GM19468 (cell line): ENCODE results near the gene UNC5CL.

ENCODE experiments used
- ATAC-seq: cut with Tn5 transposase; IDR thresholded peaks from one replicate; pipeline ENCODE4 v1.9.1; 2021; ENCODE audit warnings: mild to moderate bottlenecking, moderate library complexity, moderate number of reproducible peaks; ENCODE audit not compliant: unreplicated experiment; ENCODE audit errors: extremely low read depth

The UNC5CL gene

DNA sequence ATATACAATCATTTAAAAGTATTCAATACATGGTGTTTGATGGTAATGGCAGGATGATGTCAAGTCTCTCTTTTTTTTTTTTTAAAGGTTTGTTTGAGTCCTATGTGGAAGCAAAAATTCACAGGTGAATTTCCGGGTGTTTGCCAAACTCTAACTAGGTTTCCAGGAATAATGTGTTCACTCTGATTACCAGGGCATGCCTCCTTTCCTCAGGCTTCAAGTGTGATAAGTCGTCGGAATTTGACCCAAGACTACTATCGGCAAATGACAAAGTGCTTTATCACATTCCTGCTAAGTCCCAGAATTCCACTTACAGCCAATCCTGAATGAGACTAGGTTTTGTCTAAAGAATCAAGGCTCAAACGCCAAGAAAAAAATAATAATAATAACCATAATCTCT lies 25.8 kb upstream of the UNC5CL start:
- no peak for ATAC-seq

DNA sequence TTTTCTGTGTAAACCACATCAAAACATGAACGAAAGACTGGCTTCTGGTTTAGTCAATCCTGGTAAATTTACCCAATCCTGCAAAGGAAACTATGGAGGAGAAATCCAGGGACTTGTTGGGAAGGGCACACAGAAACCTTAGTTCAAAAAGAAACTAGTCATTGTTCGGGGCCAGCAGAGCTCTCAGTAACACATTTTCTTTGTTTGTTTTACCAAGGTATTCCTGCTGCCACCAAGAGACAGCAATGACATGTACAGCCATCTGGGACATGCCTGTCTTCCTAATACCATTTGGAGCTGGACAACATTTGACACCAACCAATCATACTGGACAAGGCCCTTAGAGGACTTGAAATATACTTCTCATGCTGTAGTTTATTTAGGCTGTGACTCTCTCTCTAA lies 24.9 kb upstream of the UNC5CL start:
- no peak for ATAC-seq

DNA sequence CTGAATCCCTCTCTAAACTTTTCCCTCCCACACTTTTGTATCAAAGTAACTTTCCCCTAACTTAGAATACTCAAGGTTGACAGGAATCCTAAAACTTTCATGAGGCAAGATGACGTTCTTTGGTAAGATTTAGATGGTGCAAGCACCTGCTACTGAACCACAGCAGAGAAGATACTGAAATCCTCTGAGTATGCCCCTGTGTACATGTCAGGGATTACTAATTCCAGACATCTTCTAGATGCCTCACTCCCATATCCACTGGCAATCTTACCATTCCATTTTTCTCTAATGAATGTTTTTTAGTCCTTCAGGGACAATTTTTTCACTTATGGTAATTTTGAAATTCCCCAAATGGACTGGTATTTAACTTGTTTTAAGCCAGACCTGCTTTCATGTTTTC lies 23.0 kb upstream of the UNC5CL start:
- no peak for ATAC-seq

DNA sequence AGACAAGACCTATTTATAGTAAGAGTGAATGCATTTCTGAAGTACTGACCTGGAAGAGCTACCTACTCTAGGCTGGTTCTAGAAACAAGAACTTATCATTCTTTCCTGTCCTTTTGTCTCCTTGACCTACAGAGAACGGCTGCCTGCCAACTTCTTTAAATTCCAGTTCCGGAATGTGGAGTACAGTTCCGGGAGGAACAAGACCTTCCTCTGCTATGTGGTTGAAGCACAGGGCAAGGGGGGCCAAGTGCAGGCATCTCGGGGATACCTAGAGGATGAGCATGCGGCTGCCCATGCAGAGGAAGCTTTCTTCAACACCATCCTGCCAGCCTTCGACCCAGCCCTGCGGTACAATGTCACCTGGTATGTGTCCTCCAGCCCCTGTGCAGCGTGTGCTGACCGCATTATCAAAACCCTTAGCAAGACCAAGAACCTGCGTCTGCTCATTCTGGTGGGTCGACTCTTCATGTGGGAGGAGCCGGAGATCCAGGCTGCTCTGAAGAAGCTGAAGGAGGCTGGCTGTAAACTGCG lies 22.2 kb upstream of the UNC5CL start:
- no peak for ATAC-seq

DNA sequence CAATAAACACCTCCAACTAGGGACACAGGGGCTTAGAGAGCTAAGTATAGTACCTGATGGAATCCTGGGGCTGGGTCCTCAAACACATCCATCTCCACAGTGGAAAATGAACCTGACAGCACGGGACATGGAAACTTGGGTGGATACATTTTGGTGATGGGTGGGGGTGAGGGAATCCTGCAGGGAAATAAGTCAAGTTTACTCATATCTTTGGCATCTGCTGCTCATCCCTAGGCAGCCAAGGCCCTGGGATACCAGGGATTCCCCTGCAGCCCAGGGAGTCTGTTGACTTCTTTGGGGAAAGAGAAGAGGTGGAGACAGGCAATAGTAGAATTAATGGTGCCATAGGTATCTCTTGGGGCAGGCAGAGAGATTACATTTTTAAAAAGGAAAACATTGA lies 20.5 kb upstream of the UNC5CL start:
- ATAC-seq = no peak

DNA sequence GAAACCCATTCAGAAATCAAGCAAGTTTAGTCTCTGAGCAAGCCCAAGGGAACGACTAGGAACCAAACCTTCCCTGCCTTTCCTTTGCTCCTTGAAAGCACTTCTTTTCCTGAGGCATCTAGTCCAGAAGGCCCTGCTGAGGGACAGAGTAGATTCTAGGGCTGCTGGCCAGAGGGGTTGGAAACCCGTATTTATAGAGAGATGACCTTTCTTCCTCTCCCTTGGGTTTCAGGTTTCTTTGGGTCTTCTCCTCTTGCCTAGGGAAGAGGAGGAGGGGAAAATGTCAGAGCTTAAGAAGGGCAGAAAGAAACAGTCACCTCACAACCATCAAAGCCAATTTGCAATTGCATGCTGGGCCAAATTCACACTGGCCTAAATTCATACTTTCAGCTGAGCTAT lies 19.8 kb upstream of the UNC5CL start:
- ATAC-seq = no peak

DNA sequence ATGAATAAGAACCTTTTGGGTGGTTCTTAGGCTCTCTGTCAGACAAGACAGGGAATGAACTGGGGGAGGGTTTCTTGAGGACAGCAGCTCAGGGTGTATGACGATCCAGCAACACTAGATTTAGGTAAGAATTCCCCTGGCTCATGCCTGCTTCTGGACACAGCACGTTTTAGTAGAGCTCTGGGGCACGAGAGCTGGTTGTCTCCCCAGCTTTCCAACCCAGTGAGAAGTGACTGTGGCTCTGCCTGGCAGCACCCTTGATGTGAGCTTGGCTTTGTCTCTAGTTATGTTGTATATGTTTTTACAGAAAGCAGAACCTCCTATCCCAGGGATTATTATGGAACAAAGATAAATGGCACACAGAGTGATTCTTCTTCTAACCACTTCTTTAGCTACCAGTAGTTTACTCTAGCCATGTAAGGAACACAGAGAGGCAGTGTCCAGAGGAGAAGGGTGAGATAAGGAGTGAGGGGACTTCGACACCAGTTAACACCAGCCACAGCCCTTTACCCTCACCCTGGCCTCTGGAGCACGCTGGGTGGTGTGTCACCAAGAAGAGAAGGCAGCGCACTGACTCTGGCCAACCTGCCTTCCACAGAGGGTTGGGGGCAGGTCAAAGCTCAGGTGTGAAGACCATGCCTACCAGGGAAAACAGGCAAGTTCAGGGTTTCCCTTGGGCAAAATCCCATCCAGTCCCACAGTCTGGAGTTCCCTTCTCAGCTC lies 17.9 kb upstream of the UNC5CL start:
- ATAC-seq = no peak

DNA sequence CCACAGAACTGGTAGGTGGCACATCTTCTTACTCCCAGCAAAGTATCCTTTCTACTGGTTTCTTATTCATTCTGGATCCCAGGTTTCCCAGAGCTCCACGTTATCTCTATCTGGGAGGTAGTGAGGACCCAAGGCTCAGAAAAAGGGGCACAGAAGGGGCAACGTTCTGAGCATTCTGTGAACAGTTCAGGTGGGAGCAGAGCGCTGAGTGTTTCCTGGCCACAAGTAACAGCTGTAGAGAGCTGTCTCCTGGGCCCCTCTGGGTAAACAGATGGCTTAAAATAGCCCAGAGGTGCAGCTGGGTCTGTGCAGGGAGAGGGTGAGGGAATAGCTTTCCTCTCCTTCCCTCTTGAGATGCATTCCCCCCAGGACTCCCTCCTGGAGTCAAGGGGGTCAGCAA lies 16.1 kb upstream of the UNC5CL start:
- no peak for ATAC-seq

DNA sequence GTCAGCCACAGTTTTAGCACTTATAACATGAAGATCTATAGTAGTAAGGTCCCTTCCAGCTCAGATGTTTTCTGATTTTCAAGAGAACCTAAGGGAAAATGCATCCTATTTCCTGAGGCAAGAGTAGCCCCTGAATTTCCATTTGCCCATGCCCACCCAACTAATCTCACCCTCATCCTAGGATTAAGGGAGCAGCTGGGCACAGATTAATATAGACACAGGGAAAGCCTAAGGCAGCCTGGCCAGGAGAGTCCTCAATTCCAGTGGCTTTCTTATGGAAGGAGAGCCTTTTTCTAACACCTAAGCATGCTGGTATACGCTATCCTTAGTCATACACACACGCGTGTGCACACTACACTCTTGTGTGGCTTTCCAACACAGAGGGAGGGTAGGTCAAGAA lies 15.5 kb upstream of the UNC5CL start:
- ATAC-seq = no peak

DNA sequence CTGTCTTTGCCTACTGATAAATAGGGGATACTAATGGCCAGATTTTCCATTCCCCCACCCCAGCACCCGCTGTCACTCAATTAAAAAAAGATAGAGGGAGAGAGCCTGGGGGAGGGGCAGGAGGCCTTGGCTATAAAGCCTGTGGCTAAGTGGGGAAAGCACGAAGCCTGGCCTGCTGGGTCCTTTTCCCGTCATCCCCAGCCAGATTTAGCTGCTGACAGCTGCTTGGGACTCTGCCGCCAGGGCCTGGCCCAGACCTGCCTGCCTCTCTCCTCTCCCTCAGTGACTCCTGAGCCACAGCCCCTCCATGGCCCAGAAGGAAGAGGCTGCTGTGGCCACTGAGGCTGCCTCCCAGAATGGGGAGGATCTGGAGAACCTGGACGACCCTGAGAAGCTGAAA lies 14.0 kb upstream of the UNC5CL start, which contains the start of gene APOBEC2:
Gene APOBEC2, plus strand, starts transcription at position 162 of the 400 bp plus-strand sequence. Its CDS starts 146 bp downstream, at position 308.
- no peak for ATAC-seq

DNA sequence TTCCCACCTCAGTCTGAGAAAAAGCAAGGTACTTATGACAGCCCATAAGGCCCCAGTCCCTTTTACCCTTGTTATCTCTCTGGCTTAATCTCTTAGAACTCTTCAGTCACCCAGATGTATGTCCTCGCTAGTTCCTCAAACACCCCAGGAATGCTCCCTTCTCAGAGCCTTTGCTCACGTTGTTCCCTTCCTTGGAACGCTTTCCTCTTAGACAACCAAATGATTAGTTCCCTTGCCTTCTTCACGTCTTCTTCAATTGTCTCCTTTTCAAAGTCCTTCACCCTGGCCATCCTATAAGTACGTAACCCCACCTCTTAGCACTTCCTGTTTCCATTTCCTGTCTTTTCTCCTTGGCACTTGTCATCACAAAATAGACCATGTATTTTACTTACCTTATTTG lies 12.9 kb upstream of the UNC5CL start:
- ATAC-seq = no peak

DNA sequence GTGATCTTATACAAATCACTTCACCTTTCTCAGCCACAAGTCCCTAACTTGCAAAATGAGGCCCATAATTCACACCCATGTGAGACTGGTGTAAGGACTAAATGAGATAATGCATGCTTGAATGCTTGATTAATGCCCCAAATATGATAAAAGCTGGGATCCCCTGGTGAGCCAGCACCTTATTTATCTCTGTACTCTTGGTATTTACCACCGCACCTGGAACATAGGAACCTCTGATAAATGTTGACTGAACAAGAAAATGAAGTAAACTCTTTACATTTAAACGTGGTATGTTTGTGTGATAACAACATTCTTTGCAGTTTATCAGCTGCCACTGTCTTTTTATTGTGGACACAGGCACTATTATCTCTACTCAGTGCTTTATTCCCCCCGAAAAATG lies 11.5 kb upstream of the UNC5CL start:
- no peak for ATAC-seq

DNA sequence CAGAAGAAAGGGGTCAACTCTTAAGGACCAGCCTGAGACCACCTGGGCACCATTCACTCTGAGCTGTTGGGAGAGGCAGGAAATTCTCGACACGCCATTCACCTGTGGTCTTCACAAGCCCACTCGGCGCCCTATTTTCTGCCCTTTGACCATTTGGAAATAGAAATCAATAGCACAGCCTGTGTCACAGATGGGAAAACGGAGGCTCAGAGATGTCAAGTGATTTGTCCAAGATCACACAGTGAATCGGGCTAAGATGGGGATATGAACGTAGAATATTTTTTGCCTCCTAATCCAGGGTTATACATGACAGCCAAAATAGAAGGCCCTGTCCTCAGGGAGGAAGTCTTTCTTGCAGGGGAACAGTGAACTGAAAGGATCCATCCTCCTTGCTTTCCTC lies 10.9 kb upstream of the UNC5CL start:
- ATAC-seq = no peak

DNA sequence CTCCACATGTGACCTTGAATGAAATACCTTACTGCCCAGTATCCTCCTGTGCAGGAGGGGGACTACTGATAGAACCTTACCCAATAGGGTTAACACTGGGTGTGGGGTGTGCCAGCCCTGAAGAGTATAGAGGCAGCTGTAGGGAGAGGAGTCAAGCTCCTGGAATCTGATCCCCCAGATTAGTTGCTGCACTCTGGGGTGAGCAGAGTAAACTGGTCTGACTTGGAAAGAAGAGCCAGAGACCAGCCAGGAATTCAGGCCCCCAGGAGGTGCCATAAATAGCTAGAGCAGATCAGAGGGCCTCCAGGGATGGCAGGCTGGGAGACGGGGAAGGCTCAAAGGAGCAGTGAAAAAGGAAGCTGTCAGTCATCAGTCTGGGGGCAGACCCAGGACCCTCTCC lies 10.5 kb upstream of the UNC5CL start:
- no peak for ATAC-seq

DNA sequence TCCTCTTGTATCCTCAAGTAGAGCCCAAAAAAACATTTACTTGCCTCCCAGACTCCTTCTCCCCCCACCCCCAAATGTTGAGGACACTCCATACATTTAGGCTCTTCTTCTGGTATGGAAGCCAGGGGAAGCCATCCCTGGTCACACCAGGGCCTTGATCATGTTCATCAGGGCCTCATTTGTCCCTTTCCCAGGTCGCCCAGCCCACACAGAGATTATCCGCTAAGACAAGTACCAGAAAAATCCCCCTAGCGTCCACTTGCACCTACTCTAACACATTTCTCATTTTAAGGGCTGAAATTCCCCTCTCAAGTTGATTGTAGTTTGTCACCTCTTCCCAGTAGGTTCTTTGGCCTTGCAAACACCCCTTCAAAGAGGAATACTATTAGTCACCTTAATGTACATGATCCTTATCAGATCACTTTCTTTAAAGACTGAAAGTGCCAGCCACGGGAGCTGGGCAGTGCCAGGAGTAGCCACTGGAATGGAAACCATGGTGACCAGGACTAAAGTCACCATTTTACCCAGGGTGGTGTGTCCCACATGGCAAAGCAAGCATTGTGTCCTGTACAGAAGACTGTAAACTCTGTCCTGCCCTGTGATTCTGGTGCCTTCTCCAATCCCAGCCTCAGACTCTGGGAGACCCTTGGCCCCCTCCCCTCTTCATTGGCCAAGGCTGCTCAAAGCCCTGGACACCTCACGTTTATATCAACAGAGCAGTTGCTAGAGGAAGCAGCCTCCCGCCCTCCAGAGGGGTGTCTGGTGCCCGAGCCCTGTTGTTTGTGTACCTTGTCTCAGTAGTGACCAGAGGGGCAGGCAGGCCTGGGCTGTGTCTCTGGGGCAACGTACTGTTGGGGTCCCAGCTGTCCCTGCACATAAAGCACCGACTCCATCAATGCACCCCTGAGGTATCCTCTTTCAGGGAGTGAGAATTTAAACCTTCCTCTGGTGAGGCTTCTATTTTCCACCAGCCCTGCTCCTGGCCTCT lies 9.0 kb upstream of the UNC5CL start:
- ATAC-seq = no peak

DNA sequence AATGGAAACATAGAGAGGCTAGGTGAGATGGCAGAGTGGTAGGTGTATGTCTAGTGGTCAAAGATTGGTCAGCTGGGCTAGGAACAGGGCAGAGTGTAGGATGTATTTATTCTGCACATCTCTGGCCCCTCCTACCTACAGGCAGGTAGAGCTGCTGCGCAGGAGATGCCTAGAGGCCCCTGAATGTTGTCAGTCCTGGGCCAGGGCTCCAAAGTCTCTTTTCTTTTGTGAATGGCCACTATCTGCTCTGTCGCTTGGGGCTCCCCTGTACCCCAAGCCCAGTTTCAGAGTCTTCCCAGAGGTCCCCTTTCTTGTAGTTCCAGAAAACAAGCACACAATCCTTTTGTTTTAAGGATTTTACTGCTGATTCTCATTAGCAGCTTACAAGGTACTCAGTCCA lies 8.3 kb upstream of the UNC5CL start:
- ATAC-seq = no peak

DNA sequence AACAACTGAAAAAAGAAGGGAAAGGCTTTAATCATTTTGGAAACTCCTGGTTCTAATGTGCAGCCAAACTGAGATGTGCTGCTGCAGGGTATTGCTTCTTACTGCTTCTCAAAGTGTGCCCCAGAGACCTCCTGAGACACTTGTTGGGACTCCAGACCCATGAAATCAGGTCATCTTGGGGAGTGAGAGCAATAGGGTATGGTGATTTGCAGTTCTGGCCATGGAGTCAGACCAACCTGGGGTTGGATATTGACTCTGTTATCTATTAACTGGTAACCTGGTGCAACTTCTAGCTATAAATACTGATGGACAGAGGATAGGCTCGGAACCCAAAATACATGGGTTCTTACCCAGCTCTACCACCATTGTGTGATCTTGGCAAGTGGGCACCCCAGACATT lies 7.1 kb upstream of the UNC5CL start:
- no peak for ATAC-seq

DNA sequence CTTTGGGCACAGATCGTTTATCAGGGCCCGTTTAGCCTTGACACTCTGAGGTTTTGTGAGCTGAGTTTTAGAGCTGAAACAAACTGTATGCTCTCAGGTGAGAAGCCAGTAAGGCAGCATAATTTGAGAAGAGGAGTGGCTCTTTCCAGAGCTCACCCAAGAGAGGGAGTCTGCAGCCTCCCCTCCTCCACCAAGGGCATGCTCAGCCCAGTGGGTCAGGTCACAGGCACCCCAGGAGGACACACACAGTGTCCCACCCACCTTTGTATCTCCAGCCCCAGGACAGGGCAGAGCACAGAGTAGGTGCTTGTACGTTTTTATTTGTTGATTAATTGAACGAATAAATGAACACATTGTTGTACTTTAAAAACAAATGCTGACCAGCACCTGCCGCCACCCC lies 6.6 kb upstream of the UNC5CL start:
- ATAC-seq = no peak

DNA sequence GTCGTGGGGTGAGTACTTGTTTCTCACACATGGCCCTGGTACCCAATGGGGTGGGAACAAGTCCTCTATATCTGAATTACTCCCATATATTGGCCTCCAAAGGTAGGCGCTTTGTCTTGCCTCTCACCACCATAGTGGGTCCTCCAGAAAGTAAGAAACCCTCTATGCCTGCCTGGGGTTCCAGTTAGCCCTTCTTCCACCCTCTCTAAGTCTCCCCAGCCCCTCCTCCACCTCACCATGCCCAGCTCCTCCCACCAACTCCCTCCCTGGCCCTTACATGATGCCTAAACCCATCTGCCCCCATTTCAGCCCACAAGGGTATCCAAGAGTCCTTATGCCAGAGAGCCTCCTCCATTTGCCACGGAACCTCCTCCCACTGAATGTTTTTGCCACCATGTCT lies 4.1 kb upstream of the UNC5CL start:
- no peak for ATAC-seq

DNA sequence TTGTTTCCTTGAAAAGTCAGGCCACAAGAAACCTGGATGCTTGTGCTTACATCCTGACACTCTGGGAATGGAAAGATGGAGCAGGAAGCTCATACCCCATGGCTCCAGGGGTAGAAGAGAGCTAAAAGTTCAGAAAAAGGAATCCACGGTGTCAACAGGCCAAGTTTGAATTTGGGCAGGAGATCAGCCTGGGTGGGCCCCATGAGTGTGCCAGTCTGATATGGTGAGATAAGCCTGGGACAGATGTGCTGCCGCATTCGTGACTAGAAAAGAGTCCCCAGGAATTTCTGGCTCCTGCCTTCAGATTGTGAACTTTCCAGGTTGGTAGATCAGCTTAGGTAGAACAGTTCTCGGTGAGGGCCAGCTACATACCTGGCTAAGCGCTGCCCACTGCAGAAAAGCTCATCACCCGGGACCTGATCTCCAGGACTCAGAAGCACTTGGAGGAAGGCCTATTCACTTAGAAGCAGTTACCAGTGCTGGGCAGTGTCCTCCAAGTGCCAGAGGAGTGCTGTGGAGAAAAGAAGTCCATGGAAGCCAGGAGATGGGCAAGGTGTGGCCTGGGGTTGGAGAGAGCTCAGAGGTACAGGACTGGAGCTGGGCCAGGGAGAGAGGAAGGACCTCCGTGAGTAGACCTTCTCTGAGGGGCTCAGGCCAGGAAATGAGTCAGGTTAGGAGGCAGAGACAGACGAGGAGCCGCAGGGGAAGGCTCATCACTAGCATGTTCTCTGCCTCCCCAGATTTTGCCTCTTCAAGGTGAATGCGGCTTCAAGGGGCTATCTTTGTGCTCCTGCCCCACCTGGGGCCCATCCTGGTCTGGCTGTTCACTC lies 3.4 kb upstream of the UNC5CL start, which contains the start of gene TSPO2:
Gene TSPO2, plus strand, starts transcription at position 242 of the 830 bp plus-strand sequence. Its CDS starts 519 bp downstream, at position 761.
- ATAC-seq = no peak
